ENCODE data around the gene PLA2G3. TPM values are rescaled to one million over a fixed set of nuclear protein-coding genes. Genes with fewer than 3 reads are reported as not detected.

The PLA2G3 gene
- total RNA-seq, 3 donors from 2014 or later (not counting 1 experiment from before 2014, with no cell fraction given), result not detected

- intact Hi-C loops (cut with micrococcal nuclease), result no loop called here
- no peaks in the 10 kb centered on the region for H3K9me3 ChIP-seq (ENCODE audit: control insufficient read depth, insufficient read depth, low read length)
- H3K4me1 Mint-ChIP-seq, result peaks cover 0 to 4% of the 10 kb centered on the region in 2 donors
- ATAC-seq, result no peak
- H3K36me3 Mint-ChIP-seq, result no peaks in the 10 kb centered on the region
- H3K27ac Mint-ChIP-seq, result no peak overlapping the region
- H3K4me3 ChIP-seq (ENCODE audit: low read length), result no peak overlapping the region
- H3K4me1 ChIP-seq (ENCODE audit: control insufficient read depth, insufficient read depth, low read length), result peaks cover 6% of the 10 kb centered on the region
- no peak overlapping the region for H3K27ac ChIP-seq (ENCODE audit: low read length)
- DNase-seq, result no peak
- 95% methylated on average over 31 of the region's 33 CpGs for WGBS (ENCODE audit: insufficient coverage)
- TF ChIP-seq CTCF (IDR thresholded peaks at IDR 0.05), result no peak
- no peak overlapping the region for H3K4me3 Mint-ChIP-seq
- no peaks in the 10 kb centered on the region for H3K27me3 Mint-ChIP-seq (ENCODE audit: low read depth in 2 of 2)
- H3K9me3 Mint-ChIP-seq, result no peaks in the 10 kb centered on the region
- no peaks in the 10 kb centered on the region for H3K36me3 ChIP-seq (ENCODE audit: control insufficient read depth, insufficient read depth, low read length)
- H3K27me3 ChIP-seq (ENCODE audit: control insufficient read depth, insufficient read depth, low read length), result no peaks in the 10 kb centered on the region
Measured at GRCh38 chr22:31093086-31093850, 47.0 kb downstream of the PLA2G3 start.

- Histone ChIP-seq H3K4me3 (ENCODE audit: low read length) (no peak overlapping the region), H3K36me3 (ENCODE audit: control insufficient read depth, insufficient read depth, low read length) (no peaks in the 10 kb centered on the region), H3K27ac (ENCODE audit: low read length) (no peak overlapping the region), H3K27me3 (ENCODE audit: control insufficient read depth, insufficient read depth, low read length) (no peaks in the 10 kb centered on the region), H3K9me3 (ENCODE audit: control insufficient read depth, insufficient read depth, low read length) (no peaks in the 10 kb centered on the region), H3K4me1 (ENCODE audit: control insufficient read depth, insufficient read depth, low read length) (peaks cover 6% of the 10 kb centered on the region)
- DNase-seq (no peak), ATAC-seq (no peak)
- Mint-ChIP-seq H3K9me3 (no peaks in the 10 kb centered on the region), H3K4me3 (no peak overlapping the region), H3K36me3 (no peaks in the 10 kb centered on the region), H3K4me1 (peaks cover 0 to 4% of the 10 kb centered on the region in 2 donors), H3K27ac (no peak overlapping the region), H3K27me3 (ENCODE audit: low read depth in 2 of 2) (no peaks in the 10 kb centered on the region)
- intact Hi-C loops (cut with micrococcal nuclease), result no loop called here
- 94% methylated on average over 8 of the region's 9 CpGs for WGBS (ENCODE audit: insufficient coverage)
- TF ChIP-seq CTCF (IDR thresholded peaks at IDR 0.05), result no peak
Measured at GRCh38 chr22:31092161-31092560, 48.1 kb downstream of the PLA2G3 start.

- no peak overlapping the region for H3K27ac Mint-ChIP-seq
- no peaks in the 10 kb centered on the region for H3K9me3 Mint-ChIP-seq
- H3K36me3 Mint-ChIP-seq, result no peaks in the 10 kb centered on the region
- intact Hi-C loops (cut with micrococcal nuclease), result no loop called here
- DNase-seq, result no peak
- H3K4me1 Mint-ChIP-seq, result peaks cover 0 to 4% of the 10 kb centered on the region in 2 donors
- no peaks in the 10 kb centered on the region for H3K9me3 ChIP-seq (ENCODE audit: control insufficient read depth, insufficient read depth, low read length)
- ATAC-seq, result no peak
- no peak overlapping the region for H3K4me3 Mint-ChIP-seq
- H3K4me1 ChIP-seq (ENCODE audit: control insufficient read depth, insufficient read depth, low read length), result peaks cover 6% of the 10 kb centered on the region
- no peak overlapping the region for H3K4me3 ChIP-seq (ENCODE audit: low read length)
- 92% methylated on average over 29 of the region's 29 CpGs for WGBS (ENCODE audit: insufficient coverage)
- H3K27me3 Mint-ChIP-seq (ENCODE audit: low read depth in 2 of 2), result no peaks in the 10 kb centered on the region
- no peak overlapping the region for H3K27ac ChIP-seq (ENCODE audit: low read length)
- no peaks in the 10 kb centered on the region for H3K27me3 ChIP-seq (ENCODE audit: control insufficient read depth, insufficient read depth, low read length)
- H3K36me3 ChIP-seq (ENCODE audit: control insufficient read depth, insufficient read depth, low read length), result no peaks in the 10 kb centered on the region
- TF ChIP-seq CTCF (IDR thresholded peaks at IDR 0.05), result no peak
Measured at GRCh38 chr22:31091106-31091975, 49.0 kb downstream of the PLA2G3 start.

Measured in natural killer cell (primary cell).